Activated CD4-positive, alpha-beta T cell treated with anti-CD3 and anti-CD28 coated beads, Interleukin-2, Interleukin-4, amounts not matched to agents 100 ng/mL and 50 ng/mL, durations not matched to agents 16 hours and 8 hours (primary cell): Measurements from ENCODE around the gene MAN1A2.

Experiments used
- DNase-seq: peaks from one replicate; pipeline ENCODE4 v3.0.0-alpha.2; 2020; ENCODE audit warnings: low spot score

MAN1A2 gene

GRCh38 chr1:117576236-117576635 lies 209.0 kb downstream of the MAN1A2 start:
- DNase-seq = no peak

GRCh38 chr1:117577191-117577885 lies 210.1 kb downstream of the MAN1A2 start:
- no peak for DNase-seq

DNA sequence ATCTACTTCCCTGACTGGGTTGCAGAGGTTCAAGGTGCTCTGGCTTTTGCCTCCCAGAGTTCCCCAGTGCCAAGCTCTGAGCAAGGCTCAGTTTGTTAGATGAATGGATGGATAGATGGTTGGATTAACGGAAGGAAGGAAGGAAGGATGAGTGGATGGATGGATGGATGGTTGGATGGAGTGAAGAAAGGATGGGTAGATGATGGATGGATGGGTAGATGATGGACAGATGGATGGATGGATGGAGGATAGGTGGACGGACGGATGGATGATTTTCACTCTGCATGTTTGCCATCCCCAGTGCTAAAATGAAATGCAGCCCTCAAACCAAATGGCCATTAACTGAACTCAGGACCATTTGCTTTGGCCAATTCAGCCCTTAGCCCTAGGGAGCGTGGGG lies 211.2 kb downstream of the MAN1A2 start:
- DNase-seq = no peak
